ENCODE data around the gene TTC23.
"Not testable (repeated sequence)": the region's sequence is repeated elsewhere in the genome, so short reads cannot be mapped to it uniquely, and the experiment has no call there.

TTC23 gene

DNA sequence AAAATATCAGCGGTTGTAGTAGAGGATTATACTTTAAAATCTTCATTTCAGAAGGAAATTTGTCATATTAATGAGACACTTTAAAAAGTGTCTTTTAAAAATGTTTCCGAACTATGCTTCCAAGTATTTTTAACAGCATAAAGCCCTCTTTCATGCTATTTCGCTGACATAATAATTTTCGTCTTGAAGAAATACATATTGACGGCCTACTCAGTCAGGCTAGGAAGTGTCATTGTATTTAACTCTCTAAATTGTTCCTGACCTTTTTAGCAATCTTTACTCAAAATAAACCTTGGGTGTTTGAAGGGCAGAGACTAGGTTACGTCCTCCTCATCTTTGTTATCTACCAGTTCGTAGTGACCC lies 1.1 kb upstream of the TTC23 start:
- DNase-seq (ENCODE audit: extremely low read depth in 1 of 2, low read depth in 1 of 2), result no peak

DNA sequence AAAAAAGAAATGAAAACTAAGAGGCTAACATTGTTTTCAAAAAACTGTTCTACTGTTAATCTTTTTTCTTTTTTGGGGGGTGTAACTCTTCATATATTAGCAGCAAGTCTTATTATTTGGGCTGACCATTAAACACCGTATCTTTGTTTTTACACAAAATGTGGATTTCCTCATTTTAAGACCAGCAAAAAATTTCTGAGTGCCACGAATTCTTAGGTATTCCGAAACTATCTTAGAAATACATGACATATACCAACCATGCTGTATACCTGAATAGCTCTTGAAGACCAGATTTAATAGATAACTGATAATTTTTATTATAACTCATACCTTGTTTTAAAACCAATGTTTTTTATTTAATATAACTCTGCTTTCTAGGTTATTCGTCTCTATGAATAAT lies 620 bp upstream of the TTC23 start:
- DNase-seq (ENCODE audit: extremely low read depth in 1 of 2, low read depth in 1 of 2), result no peak

DNA sequence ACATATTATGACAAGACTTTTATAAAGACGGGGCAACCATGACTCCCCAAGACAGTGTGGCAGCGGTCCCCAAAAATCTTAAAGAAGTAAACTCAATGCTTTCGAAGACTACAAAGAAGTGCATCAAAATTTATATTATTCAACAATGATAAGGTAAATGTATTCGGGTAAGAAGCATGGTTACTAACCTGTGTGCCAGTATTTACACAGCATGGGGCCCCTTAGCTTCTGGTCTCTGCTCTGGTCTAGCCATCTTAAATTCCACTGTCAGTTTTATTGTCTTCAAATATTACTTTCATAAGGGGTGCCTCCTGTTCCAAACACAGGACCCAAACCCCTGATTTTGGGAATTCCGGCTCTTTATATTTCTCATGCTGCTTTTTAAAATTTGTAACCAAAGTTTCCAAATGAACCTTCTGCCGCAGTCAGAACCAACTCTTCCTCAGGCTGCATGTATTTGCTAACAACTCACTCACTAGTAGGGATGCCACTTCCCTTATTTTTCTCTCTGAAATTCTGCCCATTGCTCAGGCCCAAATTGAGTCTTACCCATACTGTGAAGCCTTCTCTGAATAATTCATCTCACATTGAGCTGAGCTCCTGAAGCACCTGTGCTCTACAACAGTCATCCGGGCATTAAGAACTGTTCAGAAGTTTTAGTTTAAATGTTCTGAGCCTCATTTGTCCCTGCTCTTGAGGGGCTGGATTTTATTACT lies 1.2 kb downstream of the TTC23 start:
- DNase-seq (ENCODE audit: extremely low read depth in 1 of 2, low read depth in 1 of 2), result no peak

DNA sequence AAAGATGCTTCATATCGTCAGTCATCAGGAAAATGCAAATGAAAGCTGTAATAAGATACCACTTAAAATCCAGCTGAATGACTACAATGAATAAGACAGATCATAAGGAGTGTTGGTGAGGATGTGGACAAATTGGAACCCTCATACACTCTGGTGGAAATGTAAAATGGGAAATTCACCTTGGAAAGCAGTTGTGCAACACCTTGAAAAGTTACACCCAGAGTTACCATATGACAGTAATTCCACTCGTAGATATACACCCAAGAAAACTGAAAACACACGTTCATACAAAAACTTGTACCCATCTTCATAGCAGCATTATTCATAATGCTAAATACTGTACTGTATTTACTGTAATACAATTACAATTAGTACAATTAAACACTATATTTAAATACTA lies 2.3 kb downstream of the TTC23 start:
- no peak for DNase-seq (ENCODE audit: extremely low read depth in 1 of 2, low read depth in 1 of 2)

DNA sequence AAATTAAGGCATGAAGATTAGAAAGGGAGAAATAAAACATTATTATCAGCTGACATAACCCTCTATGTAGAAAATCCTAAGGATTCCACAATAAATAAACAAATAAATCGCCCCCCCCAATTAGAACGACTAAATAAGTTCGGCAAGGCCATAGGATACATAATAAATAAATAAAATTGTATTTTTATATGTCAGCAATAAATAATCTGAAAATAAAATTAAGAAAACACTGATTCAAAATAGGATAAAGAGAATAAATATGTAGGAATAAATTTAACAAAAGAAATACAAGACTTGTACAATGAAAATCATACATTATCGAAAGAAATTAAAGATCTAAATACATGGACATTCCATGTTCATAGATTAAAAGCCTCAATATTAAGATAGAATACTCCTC lies 5.1 kb downstream of the TTC23 start:
- no peak for DNase-seq (ENCODE audit: extremely low read depth in 1 of 2, low read depth in 1 of 2)

DNA sequence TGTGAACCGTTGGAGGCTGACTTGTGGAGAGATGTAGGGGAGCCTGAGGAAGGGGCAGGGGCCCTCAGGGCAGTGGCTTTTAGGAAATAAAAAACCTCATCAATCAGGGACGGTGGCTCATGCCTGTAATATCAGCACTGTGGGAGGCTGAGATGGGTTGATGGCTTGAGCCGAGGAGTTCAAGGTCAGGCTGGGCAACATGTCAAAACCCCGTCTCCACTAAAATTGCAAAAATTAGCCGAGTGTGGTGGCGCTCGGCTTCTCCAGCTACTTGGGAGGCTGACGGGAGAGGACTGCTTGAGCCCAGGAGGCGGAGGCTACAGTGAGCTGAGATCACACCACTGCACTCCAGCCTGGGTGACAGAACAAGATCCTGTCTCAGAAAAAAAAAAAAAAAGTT lies 7.6 kb downstream of the TTC23 start:
- no peak for DNase-seq (ENCODE audit: extremely low read depth in 1 of 2, low read depth in 1 of 2)

DNA sequence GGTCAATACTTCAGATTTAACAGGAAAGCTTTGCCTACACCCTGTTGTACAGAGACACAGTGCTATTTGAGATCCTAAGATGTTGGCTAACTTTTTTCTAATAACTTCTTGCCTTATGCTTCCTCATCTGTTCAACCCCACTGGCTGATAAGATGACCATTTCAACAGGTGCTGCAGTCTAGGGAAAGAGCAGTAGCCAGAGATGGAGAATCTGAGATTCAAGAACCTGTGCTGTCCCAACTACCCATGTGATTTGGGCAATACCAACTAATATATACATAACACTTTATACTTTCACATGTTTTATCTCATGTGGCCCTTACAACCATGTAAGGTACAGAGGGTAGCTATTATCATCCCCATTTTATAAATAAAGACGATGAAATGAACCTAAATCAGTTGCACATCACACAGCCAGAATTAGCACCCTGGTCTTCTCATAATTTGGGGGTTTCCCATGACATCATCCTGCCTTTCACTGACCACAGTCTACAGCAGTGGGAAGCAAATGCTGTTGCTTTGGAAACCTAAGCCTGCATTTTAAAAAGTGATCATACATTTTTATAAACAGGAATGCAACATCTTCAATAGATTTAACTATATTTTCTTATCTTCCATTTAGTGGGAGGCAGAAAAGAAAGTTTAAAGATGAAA lies 9.7 kb downstream of the TTC23 start:
- no peak for DNase-seq (ENCODE audit: extremely low read depth in 1 of 2, low read depth in 1 of 2)

DNA sequence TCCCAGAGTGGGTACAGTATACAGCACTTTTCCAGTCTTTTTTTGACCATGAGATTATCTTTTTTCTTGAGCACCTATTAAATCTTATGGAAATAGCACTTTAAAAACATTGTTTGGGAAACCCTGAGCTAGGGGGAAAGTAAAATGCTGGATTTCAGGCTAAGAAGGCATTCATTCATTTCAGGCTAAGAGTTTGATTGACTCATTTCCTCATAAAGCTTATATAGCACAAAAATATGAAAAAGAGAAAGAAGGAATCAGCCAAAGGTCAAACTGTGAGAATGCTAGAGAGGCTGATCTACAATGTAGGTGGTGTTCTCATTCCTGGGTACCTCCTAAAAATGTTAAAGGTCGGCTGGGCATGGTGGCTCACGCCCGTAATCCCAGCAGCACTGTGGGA lies 10.5 kb downstream of the TTC23 start:
- no peak for DNase-seq (ENCODE audit: extremely low read depth in 1 of 2, low read depth in 1 of 2)

DNA sequence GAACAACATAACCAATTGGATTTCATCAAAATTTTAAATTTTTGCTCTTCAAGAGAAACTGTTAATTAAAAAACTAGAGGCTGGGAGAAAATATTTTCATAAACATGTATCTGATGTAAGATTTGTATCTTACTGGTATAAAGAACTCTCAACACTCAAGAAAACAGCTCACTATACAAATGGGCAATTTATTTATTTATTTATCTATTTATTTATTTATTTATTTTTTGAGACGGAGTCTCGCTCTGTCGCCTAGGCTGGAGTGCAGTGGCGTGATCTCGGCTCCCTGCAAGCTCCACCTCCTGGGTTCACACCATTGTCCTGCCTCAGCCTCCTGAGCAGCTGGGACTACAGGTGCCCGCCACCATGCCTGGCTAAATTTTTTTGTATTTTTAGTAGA lies 15.2 kb downstream of the TTC23 start:
- not testable (repeated sequence) for DNase-seq (ENCODE audit: extremely low read depth in 1 of 2, low read depth in 1 of 2)

DNA sequence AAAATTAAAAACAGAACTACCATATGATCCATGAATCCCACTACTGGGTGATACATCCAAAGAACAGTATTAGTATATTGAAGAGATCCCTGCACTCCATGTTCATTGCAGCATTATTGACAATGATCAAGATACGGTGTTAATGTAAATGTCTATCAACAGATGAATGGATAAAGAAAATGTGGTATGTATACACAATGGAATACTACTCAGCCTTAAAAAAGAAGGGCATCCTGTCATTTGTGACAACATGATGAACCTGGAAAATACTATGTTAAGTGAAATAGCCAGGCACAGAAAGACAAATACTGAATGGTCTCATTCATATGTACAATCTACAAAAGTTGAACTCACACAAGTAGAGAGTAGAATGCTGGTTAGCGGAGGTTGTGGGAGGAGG lies 16.6 kb downstream of the TTC23 start:
- DNase-seq (ENCODE audit: extremely low read depth in 1 of 2, low read depth in 1 of 2), result no peak

DNA sequence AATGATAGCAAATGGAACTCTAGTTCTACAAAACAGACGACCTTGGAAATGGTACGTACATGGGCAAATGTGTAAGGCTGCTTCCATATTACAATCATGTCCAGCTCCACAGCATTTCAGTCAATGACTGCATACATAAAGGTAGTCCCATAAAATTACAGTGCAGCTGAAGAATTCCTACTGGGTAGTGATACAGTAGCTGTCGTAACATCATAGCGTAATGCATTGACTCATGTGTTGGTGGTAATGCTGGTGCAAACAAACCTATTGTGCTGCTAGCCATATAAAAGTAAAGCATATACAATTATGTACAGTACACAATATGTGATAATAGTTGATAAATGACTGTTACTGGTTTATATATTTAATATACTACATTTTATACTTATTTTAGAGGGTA lies 18.5 kb downstream of the TTC23 start:
- DNase-seq (ENCODE audit: extremely low read depth in 1 of 2, low read depth in 1 of 2), result no peak

DNA sequence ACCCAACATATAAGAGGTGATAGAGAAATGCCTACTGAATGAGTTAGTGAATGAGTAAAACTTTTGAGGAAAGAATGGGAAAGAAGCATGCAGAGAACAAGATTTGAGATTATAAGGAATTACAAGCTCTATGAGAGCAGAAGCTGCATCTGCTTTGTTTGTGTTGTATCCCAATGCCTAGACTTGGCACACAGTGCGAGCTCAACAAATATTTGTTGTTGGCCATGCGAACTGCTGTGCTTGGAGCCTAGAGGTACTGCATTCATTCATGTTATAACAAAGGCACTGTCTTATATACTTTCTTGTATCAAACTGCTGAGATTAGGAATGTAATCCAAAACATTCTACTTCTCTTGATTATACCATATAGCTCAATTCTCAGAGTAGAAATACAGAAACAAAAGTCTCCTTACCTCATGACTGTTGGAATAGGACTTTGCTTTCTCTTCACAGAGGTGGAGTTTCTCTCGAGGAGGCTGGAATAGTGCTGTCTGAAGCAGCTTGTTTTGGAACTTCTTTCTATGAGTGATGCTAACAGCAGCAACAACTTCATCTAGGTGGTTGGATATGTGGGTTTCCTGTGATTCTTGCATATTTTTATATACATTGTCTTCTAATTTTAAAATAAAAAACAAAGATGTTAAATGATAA lies 21.1 kb downstream of the TTC23 start:
- no peak for DNase-seq (ENCODE audit: extremely low read depth in 1 of 2, low read depth in 1 of 2)

DNA sequence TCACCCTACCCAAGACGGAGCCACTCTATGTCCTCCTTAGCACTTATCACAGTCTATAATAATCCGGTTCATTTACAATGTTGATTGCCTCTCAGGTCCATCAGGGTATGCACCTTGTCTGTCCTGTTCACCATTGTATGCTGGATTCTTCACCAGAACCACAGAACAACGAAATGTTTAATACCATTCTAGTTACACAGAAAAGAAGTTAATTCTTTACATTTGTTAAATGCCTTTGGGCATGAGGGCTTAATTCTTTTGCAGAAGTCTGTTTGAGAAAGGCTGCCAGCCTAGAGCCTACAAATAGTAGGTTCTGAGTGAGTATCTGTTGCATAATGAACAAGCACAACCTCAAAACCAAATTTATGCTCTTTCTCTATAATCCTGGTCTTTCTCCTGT lies 22.6 kb downstream of the TTC23 start:
- no peak for DNase-seq (ENCODE audit: extremely low read depth in 1 of 2, low read depth in 1 of 2)

DNA sequence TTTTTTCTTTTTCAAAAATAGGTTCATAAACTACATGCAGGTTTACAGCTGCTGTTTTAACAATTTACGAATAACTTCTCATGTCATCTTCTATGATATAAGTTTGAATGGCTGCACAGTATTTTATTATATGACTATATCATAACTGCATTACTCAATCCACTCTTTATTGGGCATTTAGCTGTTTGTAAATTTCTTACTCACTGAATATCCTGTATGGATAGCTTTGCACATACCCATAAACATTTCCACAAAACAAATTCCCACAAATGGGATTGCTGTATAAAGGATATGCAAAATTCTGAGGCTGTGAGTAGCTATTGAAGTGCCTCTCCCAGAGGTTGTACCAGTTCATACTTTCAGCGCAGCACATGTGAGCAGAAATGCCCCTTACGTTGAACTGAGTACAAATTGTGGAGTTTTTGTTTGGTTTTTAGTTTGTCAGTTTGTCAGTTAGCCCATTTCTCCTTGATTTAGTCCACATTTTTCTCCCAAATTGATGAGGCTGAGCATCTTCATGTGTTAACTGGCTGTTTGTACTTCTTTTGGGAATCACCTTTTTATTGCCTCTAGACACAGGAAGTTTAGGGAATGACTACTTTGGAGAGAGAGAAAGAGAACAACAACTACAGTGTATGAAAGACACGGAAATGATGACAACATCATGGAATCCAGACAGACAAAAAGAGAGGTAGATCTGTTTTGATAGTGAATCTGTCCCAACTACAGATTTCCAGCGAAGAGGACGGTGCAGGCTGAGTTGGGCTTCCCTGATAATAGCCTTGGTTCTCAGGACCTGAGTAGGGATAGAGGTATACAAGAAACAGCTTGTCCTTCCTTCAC lies 24.8 kb downstream of the TTC23 start:
- no peak for DNase-seq (ENCODE audit: extremely low read depth in 1 of 2, low read depth in 1 of 2)

DNA sequence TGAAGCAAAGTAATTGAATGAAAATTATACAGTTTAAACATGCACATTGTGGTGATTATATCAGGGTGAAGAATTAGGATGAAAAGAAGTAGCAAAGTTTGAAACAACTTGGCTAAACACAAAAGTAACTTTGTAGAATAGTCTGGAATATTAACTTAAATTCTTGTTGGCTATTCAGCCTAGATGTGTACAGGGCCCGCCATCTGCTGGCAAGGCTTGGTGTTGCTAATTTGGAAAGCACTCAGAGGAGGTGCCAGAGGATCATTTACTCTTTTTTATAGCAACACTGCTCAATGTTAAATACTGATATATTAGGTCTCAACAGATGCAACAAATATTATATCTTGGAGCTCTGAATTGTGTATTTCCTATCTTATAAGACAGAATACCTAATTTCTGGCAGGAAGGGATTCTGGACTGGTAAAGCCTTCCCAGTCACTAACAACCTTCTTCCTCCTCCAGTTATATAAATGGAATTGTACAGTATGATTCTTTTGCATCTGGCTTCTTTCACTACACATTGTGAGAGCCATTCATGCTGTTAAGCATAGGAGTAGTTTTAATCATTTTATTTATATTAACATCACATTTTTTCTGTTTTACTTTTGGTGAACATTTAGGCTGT lies 36.1 kb downstream of the TTC23 start:
- DNase-seq (ENCODE audit: extremely low read depth in 1 of 2, low read depth in 1 of 2), result peak; percentile 1 to 37

DNA sequence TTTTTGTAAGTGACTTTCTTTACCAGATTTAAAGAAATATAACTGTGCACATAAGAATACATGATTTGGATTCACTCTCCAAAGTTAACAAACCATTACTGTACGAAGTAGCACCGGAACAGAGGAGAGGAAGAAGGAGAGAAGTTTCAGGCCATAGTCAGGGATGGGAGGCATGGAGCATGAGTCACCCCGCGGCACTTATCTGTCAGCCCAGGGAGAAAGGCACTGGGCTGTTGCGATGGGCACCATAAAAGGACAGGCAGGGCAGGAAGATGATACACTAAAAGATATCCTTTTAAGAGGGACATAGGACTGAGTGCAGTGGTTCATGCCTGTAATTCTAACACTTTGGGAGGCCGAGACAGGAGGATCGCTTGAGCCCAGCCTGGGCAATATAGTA lies 37.0 kb downstream of the TTC23 start:
- DNase-seq (ENCODE audit: extremely low read depth in 1 of 2, low read depth in 1 of 2), result no peak

DNA sequence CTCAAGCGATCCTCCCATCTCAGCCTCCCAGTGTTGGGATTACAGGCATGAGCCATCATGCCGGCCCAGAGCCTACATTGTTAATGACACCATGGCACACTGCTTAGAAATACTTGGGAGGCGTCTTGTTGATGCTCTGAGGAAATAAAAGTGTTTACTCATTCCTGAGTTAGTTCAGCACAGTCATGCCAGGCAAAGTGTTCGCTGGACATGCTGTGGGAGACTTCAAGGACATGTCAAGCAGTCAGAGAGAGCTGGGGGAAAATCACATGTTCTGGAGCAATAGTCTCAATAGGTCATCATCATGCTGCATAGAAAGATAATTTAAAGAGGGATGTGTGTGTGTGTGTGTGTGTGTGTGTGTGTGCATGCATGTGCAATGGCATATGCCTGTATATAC lies 37.5 kb downstream of the TTC23 start:
- DNase-seq (ENCODE audit: extremely low read depth in 1 of 2, low read depth in 1 of 2), result no peak

DNA sequence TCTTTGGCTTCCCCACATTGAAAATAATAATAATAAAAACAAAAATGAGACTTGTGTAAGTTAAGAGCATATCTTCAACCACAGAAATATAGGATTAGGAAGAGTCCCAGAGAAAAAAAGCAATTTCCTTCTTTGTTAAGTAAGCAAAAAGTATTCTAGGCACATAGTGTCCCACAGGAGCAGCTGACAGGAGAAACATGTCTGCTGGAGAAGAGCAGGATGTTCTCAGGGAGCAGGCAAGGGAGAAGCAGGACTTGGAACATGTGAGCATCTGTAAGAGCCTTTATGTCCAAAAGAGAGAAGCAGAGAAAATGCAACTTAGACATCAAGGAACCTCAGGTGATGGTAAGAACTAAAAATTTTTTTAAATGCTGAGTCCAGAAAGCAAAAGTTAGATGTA lies 39.0 kb downstream of the TTC23 start:
- DNase-seq (ENCODE audit: extremely low read depth in 1 of 2, low read depth in 1 of 2), result no peak

DNA sequence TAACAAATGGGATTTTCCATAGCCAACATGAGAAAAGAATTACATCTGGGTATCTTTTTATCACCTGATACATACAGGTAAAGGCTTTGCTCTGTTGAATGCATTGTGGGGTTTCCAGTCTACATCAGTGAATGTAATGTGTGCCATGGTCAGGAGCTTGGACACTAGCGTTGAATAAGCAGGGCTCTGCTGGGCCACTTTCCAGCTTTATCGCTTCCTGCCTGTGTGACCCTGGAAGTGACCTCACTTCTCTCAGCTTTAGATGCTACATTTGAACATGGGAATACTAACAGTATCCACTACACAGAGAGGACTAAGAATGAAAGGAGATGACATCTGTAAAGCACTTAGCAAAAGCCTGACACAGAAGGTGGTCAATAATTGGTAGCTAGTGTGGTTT lies 40.1 kb downstream of the TTC23 start:
- DNase-seq (ENCODE audit: extremely low read depth in 1 of 2, low read depth in 1 of 2), result no peak

DNA sequence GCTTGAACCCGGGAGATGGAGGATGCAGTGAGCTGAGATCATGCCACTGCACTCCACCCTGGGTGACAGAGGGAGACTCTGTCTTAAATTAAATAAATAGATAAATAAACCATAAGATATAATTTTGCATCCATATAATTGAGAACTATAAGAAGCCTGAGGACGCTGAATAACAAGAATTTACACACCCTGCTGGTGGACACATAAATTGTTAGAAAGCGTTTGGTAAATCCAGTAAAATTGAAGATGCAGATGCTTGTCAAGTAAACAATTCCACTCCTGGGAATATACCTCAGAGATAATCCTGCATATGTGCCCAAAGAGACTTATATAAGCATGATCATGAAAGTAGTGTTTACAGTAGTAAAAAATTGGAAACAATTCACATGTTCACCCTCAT lies 41.7 kb downstream of the TTC23 start:
- DNase-seq (ENCODE audit: extremely low read depth in 1 of 2, low read depth in 1 of 2), result no peak

DNA sequence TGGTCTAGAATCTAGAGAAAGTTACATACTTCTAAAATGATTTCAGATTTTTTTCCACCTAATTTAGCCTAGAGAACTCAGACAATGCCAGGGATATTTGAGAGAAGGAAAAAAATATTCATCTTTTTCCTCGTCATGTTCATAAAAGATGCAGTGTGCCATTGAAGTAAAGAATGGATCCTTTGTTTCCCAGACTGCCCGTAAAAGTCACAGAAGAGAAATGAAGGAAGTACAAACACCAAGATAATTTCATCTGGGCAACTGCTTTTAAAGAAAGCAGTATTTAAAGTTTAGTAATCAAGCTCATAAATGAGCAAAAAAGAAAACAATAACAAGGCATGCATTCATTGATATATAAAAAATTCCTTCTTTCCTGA lies 47.2 kb downstream of the TTC23 start:
- no peak for DNase-seq (ENCODE audit: extremely low read depth in 1 of 2, low read depth in 1 of 2)

Data from stimulated activated CD8-positive, alpha-beta memory T cell treated with anti-CD3 and anti-CD28 coated beads, Interleukin-7, amount 100 ng/mL, for 48 hours (primary cell).